Activated CD4-positive, alpha-beta T cell treated with anti-CD3 and anti-CD28 coated beads for 48 hours (primary cell): ENCODE measurements around the gene CCDC12.

Experiments used
- DNase-seq: peaks from one replicate; pipeline ENCODE4 v3.0.0-alpha.2; 2020

Gene CCDC12

GRCh38 chr3:46903341-46904302 is 72.9 kb downstream of the CCDC12 start:
- DNase-seq, result no peak

GRCh38 chr3:46902188-46902631 is 74.3 kb downstream of the CCDC12 start:
- no peak for DNase-seq

GRCh38 chr3:46901591-46902187 is 74.9 kb downstream of the CCDC12 start:
- no peak for DNase-seq

- DNase-seq, result no peak
These were observed 75.5 kb downstream of the CCDC12 start for GRCh38 chr3:46901061-46901460.

GRCh38 chr3:46900356-46900755 is 76.2 kb downstream of the CCDC12 start:
- no peak for DNase-seq

GRCh38 chr3:46900007-46900292 is 76.6 kb downstream of the CCDC12 start:
- no peak for DNase-seq

- DNase-seq, result no peak
These were observed 77.2 kb downstream of the CCDC12 start for GRCh38 chr3:46899151-46900006.

- DNase-seq, result peak; percentile 28
These were observed 78.0 kb downstream of the CCDC12 start for GRCh38 chr3:46898321-46899150.

GRCh38 chr3:46897829-46898320 is 78.7 kb downstream of the CCDC12 start:
- DNase-seq, result no peak

- DNase-seq, result no peak
These were observed 79.5 kb downstream of the CCDC12 start for GRCh38 chr3:46897031-46897430.

GRCh38 chr3:46896386-46896785 is 80.2 kb downstream of the CCDC12 start:
- no peak for DNase-seq

- no peak for DNase-seq
These were observed 80.8 kb downstream of the CCDC12 start for GRCh38 chr3:46895761-46896160.

- DNase-seq, result peak; percentile 85
These were observed 81.3 kb downstream of the CCDC12 start for GRCh38 chr3:46895204-46895660.

- DNase-seq, result no peak
These were observed 82.3 kb downstream of the CCDC12 start for GRCh38 chr3:46894256-46894655.

GRCh38 chr3:46893763-46894162 is 82.8 kb downstream of the CCDC12 start:
- DNase-seq, result no peak

GRCh38 chr3:46893146-46893748 is 83.3 kb downstream of the CCDC12 start:
- DNase-seq, result no peak

GRCh38 chr3:46892285-46893145 is 84.0 kb downstream of the CCDC12 start:
- DNase-seq, result no peak

- DNase-seq, result no peak
These were observed 85.4 kb downstream of the CCDC12 start for GRCh38 chr3:46891132-46891531.

- DNase-seq, result no peak
These were observed 86.4 kb downstream of the CCDC12 start for GRCh38 chr3:46890132-46890531.

- no peak for DNase-seq
These were observed 87.0 kb downstream of the CCDC12 start for GRCh38 chr3:46889381-46890110.
